NCI-H146 (cell line): ENCODE measurements around the gene PSMD5.

Experiments
- DNase-seq: peaks from one replicate; lab custom pipeline; 2025; lab: John Stamatoyannopoulos, UW

The PSMD5 gene

GRCh38 chr9:120875195-120875565, 32.5 kb upstream of the PSMD5 start:
- DNase-seq, result no peak

GRCh38 chr9:120874226-120875194, 31.8 kb upstream of the PSMD5 start:
- DNase-seq, result no peak

- no peak for DNase-seq
Observed at GRCh38 chr9:120873512-120873911, 30.8 kb upstream of the PSMD5 start.

- no peak for DNase-seq
Observed at GRCh38 chr9:120872791-120873502, 30.2 kb upstream of the PSMD5 start.

GRCh38 chr9:120870206-120870605, 27.5 kb upstream of the PSMD5 start:
- DNase-seq, result no peak

GRCh38 chr9:120869726-120870125, 27.0 kb upstream of the PSMD5 start:
- no peak for DNase-seq

- DNase-seq, result no peak
Observed at GRCh38 chr9:120869360-120869687, 26.6 kb upstream of the PSMD5 start.

- no peak for DNase-seq
Observed at GRCh38 chr9:120868676-120869359, 26.1 kb upstream of the PSMD5 start.

- DNase-seq, result no peak
Observed at GRCh38 chr9:120868339-120868675, 25.6 kb upstream of the PSMD5 start.

GRCh38 chr9:120867676-120868338, 25.1 kb upstream of the PSMD5 start:
- no peak for DNase-seq

GRCh38 chr9:120866651-120867050, 23.9 kb upstream of the PSMD5 start:
- no peak for DNase-seq

GRCh38 chr9:120865809-120866208, 23.1 kb upstream of the PSMD5 start:
- DNase-seq, result no peak

GRCh38 chr9:120865176-120865575, 22.5 kb upstream of the PSMD5 start:
- no peak for DNase-seq

GRCh38 chr9:120864719-120865118, 22.0 kb upstream of the PSMD5 start:
- no peak for DNase-seq

- no peak for DNase-seq
Observed at GRCh38 chr9:120863833-120864232, 21.1 kb upstream of the PSMD5 start.

- DNase-seq, result no peak
Observed at GRCh38 chr9:120862452-120862851, 19.7 kb upstream of the PSMD5 start.

- DNase-seq, result no peak
Observed at GRCh38 chr9:120861935-120862334, 19.2 kb upstream of the PSMD5 start.

GRCh38 chr9:120860083-120860482, 17.4 kb upstream of the PSMD5 start:
- no peak for DNase-seq

GRCh38 chr9:120859361-120859760, 16.6 kb upstream of the PSMD5 start:
- DNase-seq, result no peak

- DNase-seq, result no peak
Observed at GRCh38 chr9:120857902-120858301, 15.2 kb upstream of the PSMD5 start.

- DNase-seq, result no peak
Observed at GRCh38 chr9:120857481-120857880, 14.8 kb upstream of the PSMD5 start.

- no peak for DNase-seq
Observed at GRCh38 chr9:120856700-120857099, 14.0 kb upstream of the PSMD5 start.
